ENCODE results near the gene ANGEL2. TPM values are rescaled to one million over a fixed set of nuclear protein-coding genes. Genes with fewer than 3 reads are reported as not detected.
A peak's percentile ranks its signal among the peaks of the same experiment; 100 is the strongest.
"Not testable (repeated sequence)": the region's sequence is repeated elsewhere in the genome, so short reads cannot be mapped to it uniquely, and the experiment has no call there.

ANGEL2 gene
- total RNA-seq, 4 donors from 2014 or later = 23.8 to 53.3 (median 31.2) TPM

- TF ChIP-seq CTCF (IDR thresholded peaks at IDR 0.05) = no peak
- TF ChIP-seq POLR2A (IDR thresholded peaks at IDR 0.05) = no peak
- intact Hi-C loops (cut with DNase I; ENCODE audit: low total_unique reads) = no loop called here
- peak in 1 of 2 donors; percentile 31 for DNase-seq (ENCODE audit: low spot score in 2 of 2)
- no peak overlapping the region for H3K4me3 ChIP-seq (ENCODE audit: low read depth, poor library complexity, severe bottlenecking)
- 64 to 82% methylated on average over 4 of the region's 4 CpGs for WGBS, 2 donors
Measured at GRCh38 chr1:212970085-212970484, 45.6 kb downstream of the ANGEL2 start.

DNA sequence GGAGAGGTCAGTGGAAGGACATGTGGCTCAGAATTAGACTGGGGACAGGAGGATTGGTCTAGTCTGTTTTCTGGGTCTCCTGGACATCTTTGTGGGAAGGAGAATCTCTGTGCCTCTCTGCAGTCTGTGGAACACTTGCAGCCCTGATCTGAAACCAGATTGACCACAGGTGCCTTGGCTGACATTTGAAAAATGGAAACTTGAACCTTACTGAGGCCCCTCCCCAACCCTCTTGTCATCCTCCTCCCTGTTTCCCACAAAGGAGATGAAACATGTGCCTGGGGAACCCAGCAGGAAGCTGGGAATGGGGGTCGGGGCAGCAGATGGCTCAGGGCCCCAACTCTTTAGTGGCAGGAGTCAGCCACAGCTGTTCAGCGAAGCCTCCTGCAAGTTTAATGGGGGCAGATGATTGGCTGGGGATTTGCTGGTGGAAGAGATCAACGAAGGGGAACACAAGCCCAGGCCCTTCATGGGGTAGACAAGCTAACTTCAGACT lies 47.3 kb downstream of the ANGEL2 start:
- DNase-seq (ENCODE audit: low spot score in 2 of 2) = no peak
- no peak overlapping the region for H3K4me3 ChIP-seq (ENCODE audit: low read depth, poor library complexity, severe bottlenecking)
- TF ChIP-seq CTCF (IDR thresholded peaks at IDR 0.05) (no peak), POLR2A (IDR thresholded peaks at IDR 0.05) (no peak)
- WGBS, 2 donors = 67 to 78% methylated on average over 3 of the region's 3 CpGs
- intact Hi-C loops (cut with DNase I; ENCODE audit: low total_unique reads) = no loop called here

DNA sequence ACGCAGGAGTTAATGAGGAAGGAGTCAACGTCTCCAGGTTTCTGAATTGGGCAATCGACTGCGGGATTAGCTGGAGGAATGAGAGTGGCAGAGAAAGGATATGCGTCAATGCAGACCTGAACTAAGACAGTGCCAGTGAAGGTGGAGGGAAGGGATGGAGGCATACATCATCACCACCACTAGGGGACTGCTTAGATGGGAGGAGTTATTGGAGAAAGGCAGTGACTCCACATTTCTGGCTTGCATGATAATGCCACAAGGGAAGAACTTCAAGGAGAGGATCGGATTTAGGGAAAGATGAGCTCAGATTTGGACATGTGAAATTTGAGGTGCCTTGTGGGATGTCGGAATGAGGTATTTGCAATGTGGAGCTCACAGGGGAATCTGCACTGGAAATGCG lies 47.9 kb downstream of the ANGEL2 start:
- 66 to 75% methylated on average over 8 of the region's 8 CpGs for WGBS, 2 donors
- no peak overlapping the region for H3K4me3 ChIP-seq (ENCODE audit: low read depth, poor library complexity, severe bottlenecking)
- TF ChIP-seq POLR2A (IDR thresholded peaks at IDR 0.05) = no peak
- TF ChIP-seq CTCF (IDR thresholded peaks at IDR 0.05) = no peak
- intact Hi-C loops (cut with DNase I; ENCODE audit: low total_unique reads) = no loop called here
- DNase-seq (ENCODE audit: low spot score in 2 of 2) = no peak

DNA sequence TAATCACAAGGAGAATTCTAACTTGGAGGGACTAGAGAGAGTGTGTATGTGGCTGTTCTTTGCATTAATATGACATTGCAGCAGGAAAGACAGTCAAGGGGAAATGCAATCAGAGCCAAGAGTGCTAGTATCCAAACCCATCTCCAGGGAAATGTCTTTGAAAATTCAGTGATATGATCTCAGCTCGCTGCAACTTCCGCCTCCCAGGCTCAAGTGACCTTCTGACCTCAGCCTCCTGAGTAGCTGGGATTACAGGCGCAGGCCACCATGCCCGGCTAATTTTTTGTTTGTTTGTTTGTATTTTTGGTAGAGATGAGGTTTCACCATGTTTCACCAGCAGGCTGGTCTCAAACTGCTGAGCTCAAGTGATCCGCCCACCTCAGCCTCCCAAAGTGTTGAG lies 49.1 kb downstream of the ANGEL2 start:
- no peak overlapping the region for H3K4me3 ChIP-seq (ENCODE audit: low read depth, poor library complexity, severe bottlenecking)
- intact Hi-C loops (cut with DNase I; ENCODE audit: low total_unique reads) = no loop called here
- TF ChIP-seq CTCF (IDR thresholded peaks at IDR 0.05) = no peak
- TF ChIP-seq POLR2A (IDR thresholded peaks at IDR 0.05) = no peak
- DNase-seq (ENCODE audit: low spot score in 2 of 2) = no peak
- WGBS, 2 donors = 85 to 87% methylated on average over 5 of the region's 5 CpGs

DNA sequence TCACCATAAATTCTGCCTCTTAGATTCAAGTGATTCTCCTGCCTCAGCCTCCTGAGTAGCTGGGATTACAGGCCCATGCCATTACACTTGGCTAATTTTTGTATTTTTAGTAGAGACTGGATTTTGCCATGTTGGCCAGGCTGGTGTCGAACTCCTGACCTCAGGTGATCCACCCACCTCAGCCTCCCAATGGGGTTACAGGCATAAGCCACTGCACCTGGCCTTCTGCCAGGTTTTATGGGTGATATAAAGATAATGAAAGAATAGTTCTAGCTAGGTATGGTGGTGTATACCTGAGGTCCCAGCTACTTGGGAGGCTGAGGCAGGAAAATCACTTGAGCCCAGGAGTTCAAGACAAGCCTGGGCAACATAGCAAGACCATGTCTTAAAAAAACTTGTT lies 50.7 kb downstream of the ANGEL2 start:
- DNase-seq (ENCODE audit: low spot score in 2 of 2); H3K4me3 ChIP-seq (ENCODE audit: low read depth, poor library complexity, severe bottlenecking); intact Hi-C loops (cut with DNase I; ENCODE audit: low total_unique reads): not testable (repeated sequence)
- WGBS, 2 donors = 89 to 100% methylated on average over 1 of the region's 1 CpG

GRCh38 chr1:212964102-212964501 lies 51.6 kb downstream of the ANGEL2 start:
- no peak for TF ChIP-seq POLR2A (IDR thresholded peaks at IDR 0.05)
- WGBS, 2 donors = 92 to 98% methylated on average over 6 of the region's 6 CpGs
- H3K4me3 ChIP-seq (ENCODE audit: low read depth, poor library complexity, severe bottlenecking) = no peak overlapping the region
- DNase-seq (ENCODE audit: low spot score in 2 of 2) = no peak
- intact Hi-C loops (cut with DNase I; ENCODE audit: low total_unique reads) = no loop called here

DNA sequence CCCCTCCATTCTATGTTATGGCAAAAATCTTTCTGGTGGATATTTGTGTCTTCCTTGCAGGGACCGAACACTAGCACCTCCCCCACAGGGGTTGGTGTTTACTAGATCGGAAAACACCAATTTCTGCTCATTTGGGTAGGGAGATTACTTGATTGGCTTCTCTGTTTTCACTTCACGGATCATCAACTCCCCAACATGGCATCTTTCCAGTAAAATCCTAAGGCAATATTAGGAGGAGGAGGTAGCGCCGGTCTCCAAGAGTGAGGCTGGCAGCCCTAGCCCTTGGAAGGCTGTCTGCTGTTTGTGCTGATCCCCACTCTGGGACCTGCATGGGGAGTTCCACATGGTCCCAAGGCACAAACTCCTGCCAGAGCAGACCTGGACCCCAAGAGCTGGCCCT lies 53.2 kb downstream of the ANGEL2 start:
- TF ChIP-seq CTCF (IDR thresholded peaks at IDR 0.05) = no peak
- no peak for TF ChIP-seq POLR2A (IDR thresholded peaks at IDR 0.05)
- DNase-seq (ENCODE audit: low spot score in 2 of 2) = no peak
- WGBS, 2 donors = 80 to 82% methylated on average over 5 of the region's 5 CpGs
- no peak overlapping the region for H3K4me3 ChIP-seq (ENCODE audit: low read depth, poor library complexity, severe bottlenecking)
- intact Hi-C loops (cut with DNase I; ENCODE audit: low total_unique reads) = no loop called here

All from lower leg skin (tissue), 4 donors.